ENCODE results near the gene LRRC52.

GRCh38 chr1:165560883-165561656, 17.3 kb downstream of the LRRC52 start:
- no peak for TF ChIP-seq CTCF (IDR thresholded peaks at IDR 0.05; ENCODE audit: low read depth, low read length, missing input control)
- no peak for TF ChIP-seq JUND (IDR thresholded peaks at IDR 0.05)
- no peak for TF ChIP-seq YY1 (IDR thresholded peaks at IDR 0.05)
- no peak for TF ChIP-seq MAX (IDR thresholded peaks at IDR 0.05)
